K562 (cell line): Measurements from ENCODE around the gene NRCAM. TPM values are rescaled to one million over a fixed set of nuclear protein-coding genes. Genes with fewer than 3 reads are reported as not detected.
A peak's percentile ranks its signal among the peaks of the same experiment; 100 is the strongest.

ENCODE experiments used
- BDP1 ChIP-seq: IDR thresholded peaks from 3 replicates; pipeline ENCODE4 v1.6.1; 2011; ENCODE audit not compliant: insufficient read length, insufficient read depth
- CBX2 ChIP-seq: fragments of 200-600 bp; sonication (generic); IDR thresholded peaks from one replicate; pipeline ENCODE4 v1.6.1; 2012; ENCODE audit warnings: mild to moderate bottlenecking, low read length, inconsistent platforms; ENCODE audit not compliant: insufficient read depth, poor library complexity, severe bottlenecking
- CTCFL ChIP-seq: IDR thresholded peaks from 2 replicates; pipeline ENCODE4 v1.6.1; 2011; ENCODE audit warnings: borderline replicate concordance, low read depth, mild to moderate bottlenecking, moderate library complexity, low read length; ENCODE audit not compliant: insufficient read depth, poor library complexity, severe bottlenecking
- CXXC5 ChIP-seq: fragments of 250-450 bp; sonication (Bioruptor Pico); IDR thresholded peaks from 2 replicates; pipeline ENCODE4 v1.8.0; 2022; ENCODE audit warnings: inconsistent platforms, mild to moderate bottlenecking, moderate library complexity
- E2F5 ChIP-seq: sonication (generic); formaldehyde crosslinking; IDR thresholded peaks from 2 replicates; pipeline ENCODE4 v1.8.0; 2022; ENCODE audit warnings: mild to moderate bottlenecking, missing genetic modification reagents
- EWSR1 ChIP-seq: fragments of 450-650 bp; IDR thresholded peaks from 2 replicates; pipeline ENCODE4 v1.6.1; 2018; ENCODE audit warnings: borderline replicate concordance, mild to moderate bottlenecking, low read depth, moderate library complexity; ENCODE audit not compliant: partially characterized antibody
- HDAC6 ChIP-seq: IDR thresholded peaks from 2 replicates; pipeline ENCODE4 v1.6.1; 2012; ENCODE audit warnings: low read depth, mild to moderate bottlenecking, control low read depth, inconsistent platforms, low read length, moderate library complexity
- HDGF ChIP-seq: fragments of 450-650 bp; IDR thresholded peaks from 2 replicates; pipeline ENCODE4 v1.6.1; 2016
- IFI16 ChIP-seq: fragments of 250-450 bp; sonication (Bioruptor Pico); IDR thresholded peaks from 2 replicates; pipeline ENCODE4 v2.1.2; 2022; ENCODE audit warnings: mild to moderate bottlenecking, inconsistent platforms
- L3MBTL2 ChIP-seq: fragments of 450-650 bp; IDR thresholded peaks from 2 replicates; pipeline ENCODE4 v1.6.1; 2016; ENCODE audit warnings: mild to moderate bottlenecking, moderate library complexity
- LCOR ChIP-seq: sonication (generic); formaldehyde crosslinking; IDR thresholded peaks from 2 replicates; pipeline ENCODE4 v1.8.0; 2022; ENCODE audit warnings: mild to moderate bottlenecking, missing genetic modification reagents
- NCOA4 ChIP-seq: fragments of 450-650 bp; IDR thresholded peaks from 2 replicates; pipeline ENCODE4 v1.6.1; 2018; ENCODE audit warnings: mild to moderate bottlenecking; ENCODE audit not compliant: partially characterized antibody
- PHF21A ChIP-seq: fragments of 450-650 bp; IDR thresholded peaks from 2 replicates; pipeline ENCODE4 v1.6.1; 2017; ENCODE audit warnings: low read depth, borderline replicate concordance
- PREB ChIP-seq: sonication (generic); formaldehyde crosslinking; IDR thresholded peaks from 2 replicates; pipeline ENCODE4 v1.8.1; 2023; ENCODE audit warnings: mild to moderate bottlenecking, missing genetic modification reagents
- SIRT6 ChIP-seq: IDR thresholded peaks from one replicate; pipeline ENCODE4 v1.6.1; 2012; ENCODE audit warnings: low read depth, mild to moderate bottlenecking, control low read depth, inconsistent platforms, low read length, moderate library complexity
- STAT6 ChIP-seq: sonication (generic); formaldehyde crosslinking; IDR thresholded peaks from 2 replicates; pipeline ENCODE4 v1.8.1; 2023; ENCODE audit warnings: mild to moderate bottlenecking, missing genetic modification reagents
- TCFL5 ChIP-seq: fragments of 250-450 bp; sonication (Bioruptor Pico); conservative IDR thresholded peaks from 2 replicates; pipeline ENCODE4 v1.6.1; 2021; ENCODE audit warnings: mild to moderate bottlenecking, moderate library complexity, matching md5 sums
- ZEB2 ChIP-seq: fragments of 450-650 bp; IDR thresholded peaks from 2 replicates; pipeline ENCODE4 v1.6.1; 2016
- ZNF124 ChIP-seq: sonication (generic); formaldehyde crosslinking; IDR thresholded peaks from 2 replicates; pipeline ENCODE4 v1.8.1; 2022; ENCODE audit warnings: missing genetic modification reagents
- ZNF212 ChIP-seq: fragments of 450-650 bp; formaldehyde crosslinking; IDR thresholded peaks from 2 replicates; pipeline ENCODE4 v1.4.0; 2020; ENCODE audit warnings: mild to moderate bottlenecking
- ZNF384 ChIP-seq: IDR thresholded peaks from 2 replicates; pipeline ENCODE4 v1.6.1; 2012; ENCODE audit warnings: low read depth, low read length, improper control_type of control experiment
- ZNF780A ChIP-seq: fragments of 250-450 bp; sonication (Bioruptor Pico); IDR thresholded peaks from 2 replicates; pipeline ENCODE4 v1.5.0; 2021; ENCODE audit warnings: mild to moderate bottlenecking
- polyA plus RNA-seq, 8 experiments: library from polyadenylated mRNA; depleted of rRNA in 4 of 8; stranded (reverse) in 5 of 8; unstranded in 3 of 8; fragments of >200 nt; fragmentation: Nextera tagmentation in 2 of 8; fragmentation: Illumina TruSeq in 1 of 8; extraction: Ambion mirVana in 2 of 8; extraction: Trizol in 1 of 8; gene quantifications; 2 replicates each; pipeline versions ENCODE4 v1.2.1 to v1.2.3, GENCODE V29; 2011 to 2014; ENCODE audit warnings: inconsistent platforms in 1 of 8, missing spikeins in 1 of 8
- total RNA-seq, 7 experiments: library from RNA; depleted of rRNA in 6 of 7; stranded (reverse); fragments of >200 nt in 6 of 7; fragmentation: Illumina TruSeq in 2 of 7; extraction: Trizol in 2 of 7; gene quantifications; 2 replicates each; pipeline versions ENCODE4 v1.2.1 to v1.2.3, GENCODE V29; 2011 to 2021; ENCODE audit warnings: low replicate concordance in 1 of 7

NRCAM gene
- total and polyA plus RNA-seq, 9 of the 15 experiments (the other 6 are each of a cell fraction or from before 2014, with no cell fraction given): 0.03 to 0.54 (median 0.12) TPM; not detected in 1

GRCh38 chr7:108181073-108181985, 274.9 kb downstream of the NRCAM start (continued):
- no peak for TF ChIP-seq STAT6
- TF ChIP-seq ZNF384: peak; percentile 97
- no peak for TF ChIP-seq CBX2
- no peak for TF ChIP-seq PREB (CRISPR knock-in tag)
- peak; percentile 95; the same call in 1 of the 2 replicates for TF ChIP-seq PHF21A
- peak; percentile 23 for TF ChIP-seq EWSR1
- no peak for TF ChIP-seq IFI16
- 0 out of 2 replicates have a peak, but pooled peaks have one; percentile 24 for TF ChIP-seq LCOR (CRISPR knock-in tag)
- TF ChIP-seq HDGF: no peak
- no peak for TF ChIP-seq E2F5 (CRISPR knock-in tag)
- TF ChIP-seq SIRT6: no peak
- no peak for TF ChIP-seq TCFL5
- 0 out of 2 replicates have a peak, but pooled peaks have one; percentile 10 for TF ChIP-seq CXXC5 (CRISPR knock-in tag)
- TF ChIP-seq ZNF124 (CRISPR knock-in tag): no peak
- peak; percentile 40; the same call in 1 of the 2 replicates for TF ChIP-seq ZEB2
- TF ChIP-seq CTCFL: no peak
- no peak for TF ChIP-seq ZNF780A (CRISPR knock-in tag)
- no peak for TF ChIP-seq HDAC6
- no peak for TF ChIP-seq ZNF212 (CRISPR knock-in tag)
- TF ChIP-seq NCOA4: no peak
- TF ChIP-seq L3MBTL2: no peak
- no peak for TF ChIP-seq BDP1
